CD8-positive, alpha-beta memory T cell (primary cell): Measurements from ENCODE around the gene MAPK11. TPM values are rescaled to one million over a fixed set of nuclear protein-coding genes. Genes with fewer than 3 reads are reported as not detected.
A peak's percentile ranks its signal among the peaks of the same experiment; 100 is the strongest.

Experiments
- CTCF ChIA-PET: fragments of 350-600 bp; sonication (Branson Sonifier 250); formaldehyde crosslinking; loops from one replicate; lab custom pipeline; 2021; ENCODE audit warnings: antibody characterized with exemption; lab: Charles Lee
- POLR2A ChIA-PET: fragments of 350-600 bp; sonication (Branson Sonifier 250); formaldehyde crosslinking; loops from one replicate; lab custom pipeline; 2021; ENCODE audit warnings: antibody characterized with exemption; lab: Charles Lee
- DNase-seq, 5 donors: peaks; one replicate each; pipeline versions ENCODE4 v3.0.0 to v3.0.0-alpha.2; 2020 to 2022; ENCODE audit warnings: mixed read lengths in 1 of 5
- H3K27ac ChIP-seq: one replicate; pipeline ENCODE4 v1.7.0; 2013; ENCODE audit warnings: low read depth, mild to moderate bottlenecking, low read length, moderate library complexity
- H3K27me3 ChIP-seq: 2 replicates; pipeline ENCODE4 v1.7.0; 2013; ENCODE audit warnings: low read length, mild to moderate bottlenecking; ENCODE audit not compliant: insufficient read depth, poor library complexity, severe bottlenecking
- H3K36me3 ChIP-seq: 2 replicates; pipeline ENCODE4 v1.7.0; 2013; ENCODE audit warnings: mild to moderate bottlenecking, low read length, moderate library complexity; ENCODE audit not compliant: insufficient read depth
- H3K4me1 ChIP-seq: 2 replicates; pipeline ENCODE4 v1.7.0; 2013; ENCODE audit warnings: mild to moderate bottlenecking, low read length, moderate library complexity; ENCODE audit not compliant: insufficient read depth
- H3K4me3 ChIP-seq: 2 replicates; pipeline ENCODE4 v1.7.0; 2013; ENCODE audit warnings: mild to moderate bottlenecking, low read length
- H3K9me3 ChIP-seq: 2 replicates; pipeline ENCODE4 v1.7.0; 2013; ENCODE audit warnings: mild to moderate bottlenecking, low read length
- H3K27ac Mint-ChIP-seq, 8 donors: one replicate each; pipeline ENCODE4 v1.8.0; 2020 to 2021; ENCODE audit warnings: mixed read lengths in 8 of 8, mild to moderate bottlenecking in 6 of 8, inconsistent platforms in 3 of 8, moderate library complexity in 3 of 8
- H3K27me3 Mint-ChIP-seq, 2 donors: one replicate each; pipeline ENCODE4 v1.8.0; 2020 to 2021; ENCODE audit warnings: mixed read lengths in 2 of 2, mild to moderate bottlenecking in 1 of 2, moderate library complexity in 1 of 2
- H3K36me3 Mint-ChIP-seq, 3 donors: one replicate each; pipeline ENCODE4 v1.8.0; 2020 to 2021; ENCODE audit warnings: mixed read lengths in 3 of 3, inconsistent platforms in 1 of 3, mild to moderate bottlenecking in 1 of 3
- H3K4me1 Mint-ChIP-seq, 3 donors: one replicate each; pipeline ENCODE4 v1.8.0; 2020 to 2021; ENCODE audit warnings: mixed read lengths in 3 of 3, inconsistent platforms in 1 of 3, mild to moderate bottlenecking in 1 of 3
- H3K4me3 Mint-ChIP-seq, 7 donors: one replicate each; pipeline ENCODE4 v1.8.0; 2020 to 2021; ENCODE audit warnings: mixed read lengths in 7 of 7, mild to moderate bottlenecking in 6 of 7, moderate library complexity in 4 of 7, inconsistent platforms in 2 of 7
- H3K9me3 Mint-ChIP-seq, 5 donors: one replicate each; pipeline ENCODE4 v1.8.0; 2020 to 2022; ENCODE audit warnings: mixed read lengths in 5 of 5, mild to moderate bottlenecking in 3 of 5, moderate library complexity in 2 of 5, inconsistent platforms in 1 of 5
- polyA plus RNA-seq: library from polyadenylated mRNA; unstranded; fragments of 300-500 nt; fragmentation: Illumina TruSeq; gene quantifications from one replicate; pipeline ENCODE4 v1.2.3, GENCODE V29; 2021
- total RNA-seq, 2 experiments: library from RNA; stranded (reverse); gene quantifications; one replicate each; pipeline ENCODE4 v1.2.3, GENCODE V29; 2021

The MAPK11 gene
- total and polyA plus RNA-seq, 3 experiments from 2014 or later = 0.28 to 13.2 (median 12.8) TPM

DNA sequence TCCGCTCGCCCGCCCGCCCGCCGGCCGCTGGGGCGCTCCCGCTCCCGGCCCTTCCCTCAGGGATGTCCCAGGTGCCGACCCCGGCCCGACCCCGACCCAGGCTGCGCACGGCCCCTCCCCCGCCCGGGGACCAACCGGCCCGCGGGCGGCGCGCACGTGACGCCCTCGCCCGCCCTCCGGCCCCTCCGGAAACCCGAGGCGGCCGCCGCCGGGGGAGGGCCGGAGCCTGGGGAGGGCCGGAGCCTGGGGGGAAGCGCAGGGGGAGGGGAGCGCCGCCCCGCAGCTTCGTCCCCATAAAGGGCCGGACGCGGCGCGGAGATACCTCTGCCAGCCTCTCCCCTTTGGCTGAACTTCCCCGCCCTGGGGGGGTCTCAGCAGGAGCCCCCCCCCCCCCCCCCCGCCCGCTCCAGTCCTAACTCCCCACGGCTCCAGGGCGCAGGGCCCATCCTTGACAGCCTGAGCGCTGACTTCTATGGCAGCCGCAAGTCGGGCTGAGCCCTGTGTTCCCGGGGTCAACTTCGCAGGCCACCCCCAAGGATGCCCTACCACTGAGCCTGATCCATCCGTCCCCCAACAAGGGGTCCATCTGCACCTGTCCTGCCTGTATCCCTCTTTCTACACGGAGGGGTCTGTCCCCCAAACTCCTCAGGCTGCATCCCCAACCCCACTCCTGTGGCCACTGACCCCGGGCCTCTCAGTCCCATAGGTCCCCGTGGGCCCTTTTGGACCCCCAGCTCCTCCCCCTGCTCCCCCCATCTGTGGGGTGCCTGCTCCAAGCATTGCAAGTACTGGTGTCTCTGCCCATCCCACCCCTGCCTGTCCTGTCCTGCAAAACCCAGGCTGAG is 8.3 kb downstream of the MAPK11 start, which contains the start of gene MAPK12:
MAPK12 (minus strand) TSS at position 69 of the 845 bp plus-strand sequence. CDS start 174 bp downstream, outside the sequence.
- Mint-ChIP-seq H3K4me1 (peaks cover 0 to 16% (median 6%) of the 10 kb centered on the region in 3 donors), H3K27me3 (peaks cover 11 to 26% of the 10 kb centered on the region in 2 donors), H3K9me3 (no peaks in the 10 kb centered on the region), H3K4me3 (peak within 1 kb of the TSS in 6 of 7 donors; percentile 15 to 75 (median 60)), H3K27ac (peak within 1 kb of the TSS in 2 of 8 donors; percentile 47 to 89), H3K36me3 (no peaks in the 10 kb centered on the region)
- no peak within 1 kb of the TSS for H3K4me3 ChIP-seq
- DNase-seq = no peak
- H3K27ac ChIP-seq = peak within 1 kb of the TSS; percentile 16
- H3K36me3 ChIP-seq = no peaks in the 10 kb centered on the region
- no peaks in the 10 kb centered on the region for H3K9me3 ChIP-seq
- H3K4me1 ChIP-seq = no peaks in the 10 kb centered on the region
- peaks cover 13% of the 10 kb centered on the region for H3K27me3 ChIP-seq
- ChIA-PET CTCF (interaction anchor here (2.3 kb wide), 1 partner anchor 63 kb away, joined by 7 read pairs; no protein-coding TSS in a partner anchor), POLR2A (interaction anchor here (1.6 kb wide), 1 partner anchor 44 kb away, joined by 3 read pairs; no protein-coding TSS in a partner anchor)

DNA sequence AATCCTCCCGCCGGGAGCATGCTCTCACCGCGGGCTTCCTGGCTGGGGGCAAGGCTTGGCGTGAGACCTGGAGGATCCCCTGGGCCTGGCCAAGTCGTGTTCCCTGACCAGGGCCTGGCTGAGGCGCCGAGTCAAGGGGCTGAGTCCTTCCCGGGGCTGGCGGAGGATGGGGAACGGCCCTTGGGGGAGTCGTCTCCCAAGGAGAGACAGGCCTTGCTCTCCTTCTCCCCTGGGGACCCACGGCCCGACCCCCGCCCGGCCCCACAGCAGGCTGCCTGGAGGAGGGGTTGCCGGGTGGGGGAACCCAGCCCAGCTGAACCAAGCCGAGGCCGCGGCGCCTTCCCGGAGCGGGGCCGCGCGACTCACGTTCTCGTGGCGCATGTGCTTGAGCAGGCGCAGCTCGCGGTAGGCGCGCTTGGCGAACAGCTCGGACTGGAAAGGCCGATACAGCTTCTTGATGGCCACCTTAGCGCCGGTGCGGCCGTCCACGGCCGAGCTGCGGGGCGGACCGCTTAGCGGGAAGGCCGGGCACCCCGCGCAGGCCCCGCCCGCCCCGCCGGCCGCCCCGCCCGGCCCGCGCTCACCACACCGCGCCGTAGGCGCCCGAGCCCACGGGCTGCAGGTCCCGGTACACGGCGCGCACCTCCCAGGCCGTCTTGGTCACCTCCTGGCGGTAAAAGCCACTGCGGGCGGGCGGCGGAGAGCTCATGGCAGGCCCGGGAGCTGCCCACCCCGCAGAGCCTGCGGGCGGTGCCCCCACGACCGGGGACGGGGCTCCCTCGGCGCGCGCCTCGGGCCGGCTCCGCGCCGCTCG is 9.2 kb downstream of the MAPK11 start:
- no peak for DNase-seq
- Mint-ChIP-seq H3K4me1 (peaks cover 0 to 16% (median 6%) of the 10 kb centered on the region in 3 donors), H3K27ac (no peak overlapping the region), H3K4me3 (peak overlapping the region in 1 of 7 donors; percentile 36), H3K9me3 (no peaks in the 10 kb centered on the region), H3K36me3 (no peaks in the 10 kb centered on the region), H3K27me3 (peaks cover 11 to 26% of the 10 kb centered on the region in 2 donors)
- ChIA-PET CTCF (interaction anchor here (0.6 to 2.3 kb wide), 2 partner anchors 9 to 64 kb away, joined by 3 to 7 read pairs; no protein-coding TSS in a partner anchor), POLR2A (interaction anchor here (1.6 kb wide), 1 partner anchor 45 kb away, joined by 3 read pairs; no protein-coding TSS in a partner anchor)
- Histone ChIP-seq H3K27me3 (peaks cover 13% of the 10 kb centered on the region), H3K36me3 (no peaks in the 10 kb centered on the region), H3K9me3 (no peaks in the 10 kb centered on the region), H3K27ac (no peak overlapping the region), H3K4me1 (no peaks in the 10 kb centered on the region), H3K4me3 (no peak overlapping the region)

DNA sequence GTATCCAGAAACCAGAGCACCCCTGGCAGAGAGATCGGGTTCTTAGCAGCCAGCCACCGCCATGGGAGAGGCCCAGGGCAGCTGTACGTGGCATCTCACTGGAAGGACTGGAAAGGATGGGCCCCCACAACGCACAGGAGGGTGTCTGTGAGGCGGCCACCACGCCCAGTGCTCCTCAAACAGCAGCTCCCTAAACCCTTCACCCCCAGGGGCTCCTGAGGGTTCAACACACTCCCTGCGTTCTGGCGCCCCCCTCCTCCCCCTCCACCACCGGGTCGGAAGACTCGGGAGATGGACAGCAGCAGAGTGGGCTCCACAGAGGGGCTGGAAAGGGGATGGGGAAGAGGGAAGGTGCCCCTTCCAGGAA is 9.8 kb downstream of the MAPK11 start:
- Histone ChIP-seq H3K36me3 (no peaks in the 10 kb centered on the region), H3K4me3 (no peak overlapping the region), H3K27me3 (peaks cover 13% of the 10 kb centered on the region), H3K4me1 (no peaks in the 10 kb centered on the region), H3K27ac (no peak overlapping the region), H3K9me3 (no peaks in the 10 kb centered on the region)
- Mint-ChIP-seq H3K27me3 (peaks cover 11 to 26% of the 10 kb centered on the region in 2 donors), H3K36me3 (no peaks in the 10 kb centered on the region), H3K4me3 (peak overlapping the region in 1 of 7 donors; percentile 36), H3K4me1 (peaks cover 0 to 16% (median 6%) of the 10 kb centered on the region in 3 donors), H3K27ac (no peak overlapping the region), H3K9me3 (no peaks in the 10 kb centered on the region)
- ChIA-PET CTCF (no interaction called here), POLR2A (interaction anchor here (1.6 kb wide), 1 partner anchor 46 kb away, joined by 3 read pairs; no protein-coding TSS in a partner anchor)
- no peak for DNase-seq

DNA sequence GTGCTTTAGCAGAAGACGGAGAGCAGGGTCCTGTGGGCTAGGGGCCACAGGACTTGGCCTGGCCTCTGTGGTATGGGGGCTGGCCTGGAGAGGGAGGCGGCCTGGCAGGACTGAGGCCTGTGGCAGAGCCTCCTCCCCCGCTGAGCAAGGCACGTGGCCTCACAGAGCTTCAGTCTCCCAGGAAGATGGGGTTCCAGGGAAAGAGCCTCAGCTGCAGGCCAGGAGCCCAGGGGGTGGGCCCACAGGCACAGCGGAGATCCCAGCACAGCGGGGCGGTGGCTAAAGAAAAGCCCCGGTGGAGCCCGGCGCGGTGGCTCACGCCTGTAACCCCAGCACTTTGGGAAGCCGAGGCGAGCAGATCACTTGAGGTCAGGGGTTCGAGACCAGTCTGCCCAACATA is 10.9 kb downstream of the MAPK11 start:
- Histone ChIP-seq H3K4me3 (no peak overlapping the region), H3K4me1 (no peaks in the 10 kb centered on the region), H3K9me3 (no peaks in the 10 kb centered on the region), H3K27me3 (peaks cover 13% of the 10 kb centered on the region), H3K36me3 (no peaks in the 10 kb centered on the region), H3K27ac (no peak overlapping the region)
- H3K27ac Mint-ChIP-seq = no peak overlapping the region
- H3K36me3 Mint-ChIP-seq = no peaks in the 10 kb centered on the region
- peak overlapping the region in 1 of 7 donors; percentile 51 for H3K4me3 Mint-ChIP-seq
- DNase-seq = no peak
- ChIA-PET CTCF (no interaction called here), POLR2A (interaction anchor here (0.6 kb wide), 1 partner anchor 218 kb away, joined by 3 read pairs; no protein-coding TSS in a partner anchor)
- H3K9me3 Mint-ChIP-seq = no peaks in the 10 kb centered on the region
- peaks cover 0 to 16% (median 6%) of the 10 kb centered on the region in 3 donors for H3K4me1 Mint-ChIP-seq
- H3K27me3 Mint-ChIP-seq = peaks cover 12 to 22% of the 10 kb centered on the region in 2 donors

DNA sequence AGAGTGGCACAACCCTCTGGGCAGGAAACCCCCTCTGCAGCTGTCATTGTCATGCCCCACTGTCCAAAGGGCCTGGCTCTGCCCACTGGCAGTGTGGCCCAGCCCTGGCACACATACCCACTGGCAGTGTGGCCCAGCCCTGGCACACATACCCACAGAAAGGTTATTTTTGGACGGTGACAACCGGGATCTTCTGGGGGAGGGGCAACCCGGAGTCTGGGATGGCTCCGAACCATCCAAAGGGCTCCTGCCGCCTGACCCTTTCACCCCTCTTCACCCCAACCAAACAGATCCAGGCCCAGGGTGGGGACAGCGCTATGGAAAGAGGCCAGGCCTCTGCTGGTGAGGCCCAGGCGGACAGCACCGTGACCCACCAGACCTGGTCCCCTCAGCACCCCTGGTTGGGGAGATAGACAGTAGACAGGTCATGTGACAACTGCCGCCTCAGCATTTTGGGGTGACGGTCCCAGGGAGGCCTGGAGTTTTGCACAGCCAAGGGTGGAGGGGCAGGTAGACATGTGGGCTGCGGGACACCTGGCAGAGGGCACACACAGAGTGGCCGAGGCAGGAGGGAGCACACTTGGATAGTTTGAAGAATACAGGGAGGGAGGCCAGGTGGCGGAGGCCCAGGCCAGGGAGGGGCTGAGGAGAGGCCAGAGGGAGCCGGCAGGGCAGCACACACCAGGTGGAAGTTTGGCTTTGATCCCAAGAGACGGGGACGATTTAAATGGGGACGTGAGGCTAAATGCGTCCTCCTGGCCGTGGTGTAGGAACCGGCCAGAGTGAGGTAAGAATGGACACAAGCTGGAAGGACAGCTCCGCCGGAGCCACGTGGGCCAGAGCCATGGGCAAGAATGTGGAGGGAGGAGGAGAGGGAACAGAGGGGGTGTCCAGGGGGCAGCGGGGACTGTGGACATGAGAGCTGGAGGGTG is 11.6 kb downstream of the MAPK11 start:
- Mint-ChIP-seq H3K36me3 (no peaks in the 10 kb centered on the region), H3K27ac (no peak overlapping the region), H3K4me3 (peak overlapping the region in 1 of 7 donors; percentile 51), H3K4me1 (peaks cover 0 to 16% (median 6%) of the 10 kb centered on the region in 3 donors), H3K9me3 (no peaks in the 10 kb centered on the region), H3K27me3 (peaks cover 12 to 22% of the 10 kb centered on the region in 2 donors)
- no peak overlapping the region for H3K4me3 ChIP-seq
- ChIA-PET POLR2A (no interaction called here), CTCF (no interaction called here)
- H3K9me3 ChIP-seq = no peaks in the 10 kb centered on the region
- no peaks in the 10 kb centered on the region for H3K36me3 ChIP-seq
- H3K27ac ChIP-seq = no peak overlapping the region
- DNase-seq = no peak
- H3K27me3 ChIP-seq = peaks cover 13% of the 10 kb centered on the region
- H3K4me1 ChIP-seq = no peaks in the 10 kb centered on the region

DNA sequence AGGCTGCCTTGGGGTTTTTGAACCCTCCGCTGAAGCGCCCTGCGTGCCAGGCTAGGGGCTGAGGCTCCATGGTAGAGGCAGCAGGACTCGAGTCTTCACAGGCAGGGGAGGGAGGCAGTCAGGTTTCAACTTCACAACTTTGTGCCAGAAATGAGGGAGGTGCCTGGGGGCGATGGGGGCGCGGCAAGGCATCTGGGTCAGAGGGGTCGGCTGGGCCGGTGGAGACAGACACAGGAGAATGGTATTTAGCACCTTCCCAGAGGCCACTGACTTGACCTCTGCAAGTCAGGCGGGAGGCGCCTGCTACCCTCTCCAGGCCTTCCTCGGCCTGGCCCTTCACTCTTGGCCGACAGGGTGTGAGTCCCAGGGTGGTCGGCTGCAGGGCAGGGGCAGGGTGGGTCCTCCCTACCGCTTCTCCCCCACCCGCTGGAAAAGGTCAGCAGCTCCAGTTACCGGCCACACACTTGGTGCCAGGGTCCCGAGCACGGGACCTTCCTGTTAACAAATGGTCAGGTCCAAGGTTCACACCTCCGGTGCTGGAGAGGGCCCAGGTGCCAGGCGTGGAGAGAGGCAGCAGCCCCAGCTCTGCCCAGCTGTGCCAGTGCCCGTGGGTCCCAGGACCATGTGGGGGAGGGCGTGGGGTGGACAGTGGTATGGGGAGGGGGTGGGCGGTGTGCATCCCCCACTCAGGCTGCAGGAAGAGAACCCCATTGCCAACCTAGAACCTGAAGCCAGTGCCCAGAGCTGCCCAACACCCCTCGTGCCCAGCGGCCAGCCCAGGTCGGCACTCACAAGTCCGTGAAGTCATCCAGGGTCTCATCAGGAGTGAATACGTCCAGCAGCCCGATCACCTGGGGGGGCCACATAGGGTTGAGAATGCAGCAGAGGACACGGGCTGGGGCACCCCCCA is 12.5 kb downstream of the MAPK11 start:
- Histone ChIP-seq H3K4me1 (no peaks in the 10 kb centered on the region), H3K4me3 (no peak overlapping the region), H3K27ac (no peak overlapping the region), H3K9me3 (no peaks in the 10 kb centered on the region), H3K36me3 (no peaks in the 10 kb centered on the region), H3K27me3 (peaks cover 7% of the 10 kb centered on the region)
- no peak for DNase-seq
- ChIA-PET POLR2A (no interaction called here), CTCF (no interaction called here)
- peaks cover 0 to 14% (median 6%) of the 10 kb centered on the region in 3 donors for H3K4me1 Mint-ChIP-seq
- H3K9me3 Mint-ChIP-seq = no peaks in the 10 kb centered on the region
- H3K36me3 Mint-ChIP-seq = no peaks in the 10 kb centered on the region
- H3K27ac Mint-ChIP-seq = peak overlapping the region in 1 of 8 donors; percentile 42
- peaks cover 10 to 20% of the 10 kb centered on the region in 2 donors for H3K27me3 Mint-ChIP-seq
- no peak overlapping the region for H3K4me3 Mint-ChIP-seq
